Retinal pigment epithelial cell (primary cell): ENCODE data around the gene CCER1.

Experiments
- DNase-seq: peaks from one replicate; pipeline ENCODE4 v3.0.0-alpha.2; 2010; ENCODE audit warnings: low read depth
- H3K4me3 ChIP-seq: 2 replicates; pipeline ENCODE4 v1.5.1; 2011; ENCODE audit warnings: mild to moderate bottlenecking, low read length, control low read depth, moderate library complexity
- TF ChIP-seq, protein P1 (sequence below): conservative IDR thresholded peaks from 2 replicates; pipeline ENCODE4 v1.5.1; 2011; ENCODE audit warnings: low read depth, low read length, control low read depth, inconsistent platforms

CCER1 gene, protein sequence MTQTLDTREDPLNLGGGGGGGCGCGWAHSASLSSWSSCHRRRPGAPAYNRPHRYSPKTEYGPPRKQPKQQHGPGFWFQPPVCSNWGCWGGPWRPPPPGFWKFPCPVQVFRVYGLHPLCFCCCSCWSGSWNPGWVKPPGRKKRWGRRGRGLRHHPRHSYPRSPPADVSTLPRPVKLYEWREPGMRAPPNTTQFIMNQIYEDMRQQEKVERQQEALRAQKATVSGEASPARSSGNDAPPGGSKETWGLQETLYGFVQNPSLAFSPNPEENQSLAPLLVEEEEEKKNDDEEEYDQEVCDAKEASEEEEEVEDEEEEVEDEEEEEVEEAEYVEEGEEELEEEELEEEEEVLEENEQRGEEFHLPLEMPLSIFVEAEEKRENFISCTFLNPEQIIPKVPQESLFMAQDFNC

DNA sequence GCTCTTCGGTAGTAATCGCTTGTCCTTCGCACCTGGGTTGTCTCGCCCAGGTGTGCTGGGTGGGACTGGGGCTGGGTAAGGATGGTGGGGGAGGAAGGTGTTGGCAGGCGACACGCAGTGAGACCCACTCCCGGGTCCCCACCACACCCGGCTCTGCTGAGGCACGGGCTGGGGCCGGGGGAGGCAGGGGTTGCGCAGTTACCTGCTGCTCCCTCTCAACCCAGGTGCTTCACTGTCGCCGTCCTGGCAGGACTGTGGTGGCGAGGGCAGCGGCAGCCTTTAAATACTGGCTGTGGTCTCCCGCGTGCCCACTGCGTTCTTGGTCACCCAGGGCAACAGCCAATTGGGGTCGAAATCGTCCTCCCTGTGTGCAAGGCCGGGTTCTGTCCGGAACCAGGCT lies at the start of gene CCER1:
Gene CCER1, minus strand, starts transcription at position 256 of the 400 bp plus-strand sequence. CDS start 434 bp downstream, outside the sequence.
- TF ChIP-seq, protein P1, sequence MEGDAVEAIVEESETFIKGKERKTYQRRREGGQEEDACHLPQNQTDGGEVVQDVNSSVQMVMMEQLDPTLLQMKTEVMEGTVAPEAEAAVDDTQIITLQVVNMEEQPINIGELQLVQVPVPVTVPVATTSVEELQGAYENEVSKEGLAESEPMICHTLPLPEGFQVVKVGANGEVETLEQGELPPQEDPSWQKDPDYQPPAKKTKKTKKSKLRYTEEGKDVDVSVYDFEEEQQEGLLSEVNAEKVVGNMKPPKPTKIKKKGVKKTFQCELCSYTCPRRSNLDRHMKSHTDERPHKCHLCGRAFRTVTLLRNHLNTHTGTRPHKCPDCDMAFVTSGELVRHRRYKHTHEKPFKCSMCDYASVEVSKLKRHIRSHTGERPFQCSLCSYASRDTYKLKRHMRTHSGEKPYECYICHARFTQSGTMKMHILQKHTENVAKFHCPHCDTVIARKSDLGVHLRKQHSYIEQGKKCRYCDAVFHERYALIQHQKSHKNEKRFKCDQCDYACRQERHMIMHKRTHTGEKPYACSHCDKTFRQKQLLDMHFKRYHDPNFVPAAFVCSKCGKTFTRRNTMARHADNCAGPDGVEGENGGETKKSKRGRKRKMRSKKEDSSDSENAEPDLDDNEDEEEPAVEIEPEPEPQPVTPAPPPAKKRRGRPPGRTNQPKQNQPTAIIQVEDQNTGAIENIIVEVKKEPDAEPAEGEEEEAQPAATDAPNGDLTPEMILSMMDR = no peak
- no peak for DNase-seq
- H3K4me3 ChIP-seq = no peak within 1 kb of the TSS

DNA sequence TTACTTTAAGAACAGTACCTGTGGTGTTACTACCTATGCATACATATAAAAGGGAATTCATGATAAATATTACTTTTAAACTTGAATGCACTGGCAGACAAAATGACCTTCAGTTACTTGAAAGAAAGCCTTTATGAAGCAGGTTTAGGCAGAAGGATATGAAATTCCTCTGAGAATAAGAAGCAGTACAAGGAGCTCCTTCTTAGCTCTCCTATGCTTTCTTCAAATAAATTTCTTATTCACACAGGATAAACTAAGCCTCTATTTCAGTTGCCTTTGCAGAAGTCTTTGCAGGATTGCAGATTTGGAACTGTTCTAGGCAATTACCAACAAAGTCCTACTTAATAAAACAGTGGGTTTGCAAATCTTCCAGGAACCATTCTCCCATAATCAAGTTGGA lies 48.8 kb upstream of the CCER1 start:
- DNase-seq = no peak
- TF ChIP-seq, protein P1 = no peak
- H3K4me3 ChIP-seq = no peak overlapping the region

DNA sequence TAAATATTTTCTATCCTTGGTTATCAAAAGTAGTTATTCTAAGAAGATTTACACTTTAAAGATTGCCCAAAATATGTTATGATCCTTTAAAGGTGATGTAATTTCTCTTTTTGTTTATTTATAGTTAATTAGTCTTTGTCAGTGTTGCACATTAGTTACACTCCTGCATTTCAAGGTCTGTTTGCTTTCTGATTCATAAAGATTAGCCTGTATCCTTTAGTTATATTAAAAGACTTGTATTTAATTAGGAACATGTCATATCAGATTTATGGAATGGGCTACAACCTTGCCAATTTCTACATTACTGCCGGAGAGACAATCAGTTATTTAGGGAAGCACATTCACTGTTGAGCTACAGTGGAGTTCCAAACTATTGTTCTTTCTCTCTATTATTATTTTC lies 46.3 kb upstream of the CCER1 start:
- DNase-seq = no peak
- TF ChIP-seq, protein P1 = no peak
- no peak overlapping the region for H3K4me3 ChIP-seq

DNA sequence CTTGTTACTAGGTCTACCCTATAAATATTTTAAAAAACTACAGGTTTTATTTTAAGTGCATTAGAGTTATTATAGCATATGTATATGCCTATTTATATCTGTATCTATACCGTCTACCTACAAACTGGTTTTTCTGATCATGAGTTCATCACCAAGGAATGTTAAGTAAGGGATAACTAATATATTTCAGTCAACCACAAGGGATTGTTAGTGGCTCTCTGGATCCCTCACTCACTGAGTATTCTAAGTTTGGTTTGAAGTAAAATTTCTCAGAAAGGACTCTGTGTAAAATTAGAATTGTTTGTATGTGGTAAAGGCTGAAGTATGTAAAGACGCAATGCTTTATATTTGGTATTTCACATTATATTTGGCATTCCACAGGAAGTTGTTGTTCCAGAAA lies 45.0 kb upstream of the CCER1 start:
- no peak for DNase-seq
- TF ChIP-seq, protein P1 = no peak
- no peak overlapping the region for H3K4me3 ChIP-seq

DNA sequence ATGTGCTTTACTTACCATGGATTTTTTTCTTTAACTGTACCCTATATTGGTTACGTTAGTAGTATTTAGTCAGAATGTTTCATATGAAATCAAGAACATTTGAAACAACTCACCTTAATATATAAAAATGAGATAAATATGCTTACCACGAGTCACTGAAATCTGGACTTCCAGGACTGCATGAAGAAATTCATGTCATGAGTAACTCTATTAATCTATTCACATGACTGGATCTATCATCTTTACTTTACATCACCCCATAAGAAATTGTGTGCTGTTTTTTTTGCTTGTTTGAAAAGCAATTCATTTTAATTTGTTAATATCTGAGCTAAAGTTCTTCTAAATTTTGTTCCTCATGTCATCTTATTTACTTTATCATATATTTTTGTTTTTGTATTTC lies 44.6 kb upstream of the CCER1 start:
- H3K4me3 ChIP-seq = no peak overlapping the region
- no peak for DNase-seq
- TF ChIP-seq, protein P1 = no peak

DNA sequence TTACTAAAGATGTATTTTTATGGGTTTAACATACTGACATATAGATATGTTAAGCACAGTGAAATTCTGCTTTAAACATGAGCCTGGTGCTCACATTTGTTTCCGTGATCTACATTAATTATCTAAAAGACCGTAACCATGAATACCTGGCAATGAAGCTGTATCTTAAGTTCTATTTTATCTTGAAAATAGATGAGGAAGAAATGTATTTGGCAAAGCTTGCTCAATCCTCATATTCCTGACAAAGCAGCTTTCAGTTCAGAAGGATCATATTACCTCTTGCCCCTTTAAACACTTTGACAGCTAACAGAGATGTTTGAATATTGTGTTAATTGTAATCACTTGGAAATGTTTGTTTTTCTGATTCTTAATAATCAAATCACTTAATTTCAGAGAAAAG lies 40.0 kb upstream of the CCER1 start:
- DNase-seq = no peak
- TF ChIP-seq, protein P1 = no peak
- no peak overlapping the region for H3K4me3 ChIP-seq

DNA sequence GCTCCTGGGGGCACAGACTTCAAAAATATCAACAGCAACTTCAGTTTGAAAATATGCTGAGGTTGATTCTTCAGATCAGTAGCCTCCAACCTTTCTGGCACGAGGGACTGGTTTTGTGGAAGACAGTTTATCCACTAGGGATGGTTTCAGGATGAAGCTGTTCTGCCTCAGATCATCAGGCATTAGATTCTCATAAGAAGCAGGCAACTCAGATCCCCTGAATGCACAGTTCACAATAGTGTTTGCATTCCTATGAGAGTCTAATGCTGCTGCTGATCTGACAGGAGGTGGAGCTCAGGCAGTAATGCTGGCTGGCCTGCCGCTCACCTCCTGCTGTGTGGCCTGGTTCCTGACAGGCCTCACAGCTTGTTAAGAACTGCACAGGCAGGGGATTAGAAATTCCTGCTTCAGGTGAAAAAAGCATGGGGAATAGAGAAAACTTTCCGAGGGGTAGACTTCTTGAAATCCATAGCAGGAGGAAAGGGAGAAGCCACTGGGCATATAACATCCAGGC lies 37.0 kb upstream of the CCER1 start:
- DNase-seq = no peak
- TF ChIP-seq, protein P1 = no peak
- H3K4me3 ChIP-seq = no peak overlapping the region
